Uterus (tissue), 2 donors: Measurements from ENCODE around the gene CSPG4.

Source experiments
- POLR2A ChIP-seq, 2 donors: fragments of 450-650 bp; IDR thresholded peaks; one replicate each; pipeline ENCODE4 v1.6.1; 2016; ENCODE audit warnings: antibody characterized with exemption in 2 of 2, mild to moderate bottlenecking in 1 of 2, moderate library complexity in 1 of 2
- TF ChIP-seq, protein P1 (sequence below), 4 experiments: fragments of 200-600 bp in 2 of 4; fragments of 450-650 bp in 2 of 4; sonication (generic) in 2 of 4; IDR thresholded peaks; one replicate each; pipeline ENCODE4 v1.5.1; 2016 to 2019; ENCODE audit warnings: antibody characterized with exemption in 4 of 4, mild to moderate bottlenecking in 2 of 4, moderate library complexity in 1 of 4

DNA sequence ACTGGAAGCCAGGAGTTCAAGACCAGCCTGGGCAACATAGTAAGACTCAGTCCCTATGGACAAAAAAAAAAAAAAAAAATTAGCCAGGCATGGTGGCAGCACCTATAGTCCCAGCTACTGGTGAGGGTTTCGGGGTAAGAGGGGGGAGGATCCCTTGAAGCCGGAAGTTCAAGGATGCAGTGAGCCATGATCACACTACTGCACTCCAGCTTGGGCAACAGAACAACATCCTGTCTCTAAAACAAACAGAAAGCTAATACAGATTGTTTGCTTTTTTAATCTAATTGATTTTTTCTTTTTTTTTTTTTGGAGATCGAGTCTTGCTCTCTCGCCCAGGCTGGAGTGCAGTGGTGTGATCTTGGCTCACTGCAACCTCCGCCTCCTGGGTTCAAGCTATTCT, 71.0 kb downstream of the CSPG4 start:
- TF ChIP-seq, protein P1, sequence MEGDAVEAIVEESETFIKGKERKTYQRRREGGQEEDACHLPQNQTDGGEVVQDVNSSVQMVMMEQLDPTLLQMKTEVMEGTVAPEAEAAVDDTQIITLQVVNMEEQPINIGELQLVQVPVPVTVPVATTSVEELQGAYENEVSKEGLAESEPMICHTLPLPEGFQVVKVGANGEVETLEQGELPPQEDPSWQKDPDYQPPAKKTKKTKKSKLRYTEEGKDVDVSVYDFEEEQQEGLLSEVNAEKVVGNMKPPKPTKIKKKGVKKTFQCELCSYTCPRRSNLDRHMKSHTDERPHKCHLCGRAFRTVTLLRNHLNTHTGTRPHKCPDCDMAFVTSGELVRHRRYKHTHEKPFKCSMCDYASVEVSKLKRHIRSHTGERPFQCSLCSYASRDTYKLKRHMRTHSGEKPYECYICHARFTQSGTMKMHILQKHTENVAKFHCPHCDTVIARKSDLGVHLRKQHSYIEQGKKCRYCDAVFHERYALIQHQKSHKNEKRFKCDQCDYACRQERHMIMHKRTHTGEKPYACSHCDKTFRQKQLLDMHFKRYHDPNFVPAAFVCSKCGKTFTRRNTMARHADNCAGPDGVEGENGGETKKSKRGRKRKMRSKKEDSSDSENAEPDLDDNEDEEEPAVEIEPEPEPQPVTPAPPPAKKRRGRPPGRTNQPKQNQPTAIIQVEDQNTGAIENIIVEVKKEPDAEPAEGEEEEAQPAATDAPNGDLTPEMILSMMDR (IDR thresholded peaks at IDR 0.05): no peak
- TF ChIP-seq POLR2A (IDR thresholded peaks at IDR 0.05): no peak
